Upper lobe of left lung (tissue), 6 donors: ENCODE results near the gene CHMP6. TPM values are rescaled to one million over a fixed set of nuclear protein-coding genes. Genes with fewer than 3 reads are reported as not detected.

Experiments used
- ATAC-seq, 2 donors: fragments of 200-7000 bp; cut with Tn5 transposase; one replicate each; pipeline ENCODE4 v1.9.1; 2022; ENCODE audit warnings: mild to moderate bottlenecking in 2 of 2, moderate library complexity in 2 of 2; ENCODE audit not compliant: low FRiP score in 2 of 2
- DNase-seq, 2 donors: peaks; one replicate each; pipeline ENCODE4 v3.0.0-alpha.2; 2019 to 2020
- H3K27ac ChIP-seq, 4 donors: fragments of 200-600 bp; sonication (generic); one replicate each; pipeline ENCODE4 v1.5.1; 2016 to 2019
- H3K27me3 ChIP-seq, 4 donors: fragments of 200-600 bp; sonication (generic); one replicate each; pipeline ENCODE4 v1.5.1; 2017 to 2019
- H3K36me3 ChIP-seq, 4 donors: fragments of 200-600 bp; sonication (generic); one replicate each; pipeline ENCODE4 v1.5.1; 2016 to 2019
- H3K4me1 ChIP-seq, 4 donors: fragments of 200-600 bp; sonication (generic); one replicate each; pipeline ENCODE4 v1.5.1; 2018 to 2019
- H3K4me3 ChIP-seq, 4 donors: fragments of 200-600 bp; sonication (generic); one replicate each; pipeline ENCODE4 v1.5.1; 2017 to 2019; ENCODE audit warnings: mild to moderate bottlenecking in 2 of 4, moderate library complexity in 1 of 4
- H3K9me3 ChIP-seq, 4 donors: fragments of 200-600 bp; sonication (generic); one replicate each; pipeline ENCODE4 v1.5.1; 2018 to 2019
- CTCF ChIP-seq, 6 experiments: fragments of 450-650 bp in 4 of 6; fragments of 200-600 bp in 2 of 6; sonication (generic) in 2 of 6; IDR thresholded peaks; one replicate each; pipeline ENCODE4 v1.5.1; 2016 to 2019; ENCODE audit warnings: antibody characterized with exemption in 6 of 6
- EP300 ChIP-seq, 4 donors: sonication (generic); formaldehyde crosslinking; IDR thresholded peaks; one replicate each; pipeline ENCODE4 v1.5.1; 2017; ENCODE audit warnings: antibody characterized with exemption in 4 of 4, control low read depth in 2 of 4
- POLR2A ChIP-seq, 4 donors: fragments of 450-650 bp; IDR thresholded peaks; one replicate each; pipeline ENCODE4 v1.5.1; 2016 to 2017; ENCODE audit warnings: antibody characterized with exemption in 4 of 4, mild to moderate bottlenecking in 2 of 4
- POLR2AphosphoS5 ChIP-seq, 2 donors: sonication (generic); formaldehyde crosslinking; IDR thresholded peaks; one replicate each; pipeline ENCODE4 v1.5.1; 2017; ENCODE audit warnings: antibody characterized with exemption in 2 of 2
- WGBS, 2 donors: methylation state at CpG; one replicate each; pipeline ENCODE4 v1.1.5; 2017 to 2018; 5-methylcytosine and 5-hydroxymethylcytosine counted together
- total RNA-seq, 6 donors: library from RNA; depleted of rRNA in 4 of 6; stranded (reverse); fragments of >200 nt in 4 of 6; gene quantifications; one replicate each; pipeline versions ENCODE4 v1.1.0 to v1.2.1, GENCODE V29; 2016 to 2021
- donor health status: DM: no; HTN: no; CAD: no; lungs with moderate emphysema.
- donor health status: DM: no; HTN: yes; CAD: no; lungs with severe emphysema.

CHMP6 gene
- total RNA-seq, 6 donors from 2014 or later = 29.5 to 75.4 (median 34.8) TPM

- WGBS, 2 donors = 10 to 11% methylated on average over 21 to 29 of the region's 29 CpGs
- peak; percentile 32 to 56 for DNase-seq
These were observed 26.6 kb downstream of the CHMP6 start for GRCh38 chr17:81018044-81018802.

GRCh38 chr17:81019563-81020442 is 28.2 kb downstream of the CHMP6 start:
- Histone ChIP-seq H3K9me3 (no peaks in the 10 kb centered on the region), H3K4me3 (no peak overlapping the region), H3K36me3 (no peaks in the 10 kb centered on the region), H3K4me1 (peaks cover 53 to 72% (median 56%) of the 10 kb centered on the region in 4 donors), H3K27me3 (no peaks in the 10 kb centered on the region), H3K27ac (peak overlapping the region in 3 of 4 donors; percentile 76 to 85 (median 83))
- ATAC-seq (no peak), DNase-seq (peak in 1 of 2 donors; percentile 30)
- 91 to 96% methylated on average over 19 to 22 of the region's 24 CpGs for WGBS, 2 donors
- TF ChIP-seq POLR2A (IDR thresholded peaks at IDR 0.05) (no peak), EP300 (IDR thresholded peaks at IDR 0.05) (no peak), POLR2AphosphoS5 (IDR thresholded peaks at IDR 0.05) (no peak), CTCF (IDR thresholded peaks at IDR 0.05) (no peak)

More at GRCh38 chr17:81018044-81018802, 26.6 kb downstream of the CHMP6 start:
- Histone ChIP-seq H3K4me1 (peaks cover 39 to 56% (median 42%) of the 10 kb centered on the region in 4 donors), H3K27me3 (no peaks in the 10 kb centered on the region), H3K4me3 (peak overlapping the region in 3 of 4 donors; percentile 22 to 42 (median 32)), H3K27ac (peak overlapping the region; percentile 78 to 85 (median 82)), H3K9me3 (no peaks in the 10 kb centered on the region), H3K36me3 (no peaks in the 10 kb centered on the region)
- peak in 1 of 2 donors; percentile 63 for ATAC-seq
- TF ChIP-seq CTCF (IDR thresholded peaks at IDR 0.05) (no peak), POLR2A (IDR thresholded peaks at IDR 0.05) (peak in 2 of 4 donors; percentile 47 to 54), POLR2AphosphoS5 (IDR thresholded peaks at IDR 0.05) (peak; percentile 59 to 69), EP300 (IDR thresholded peaks at IDR 0.05) (no peak)

GRCh38 chr17:81020443-81020766 is 28.8 kb downstream of the CHMP6 start:
- Histone ChIP-seq H3K36me3 (no peaks in the 10 kb centered on the region), H3K27me3 (no peaks in the 10 kb centered on the region), H3K9me3 (no peaks in the 10 kb centered on the region), H3K4me3 (no peak overlapping the region), H3K27ac (peak overlapping the region; percentile 76 to 85 (median 82)), H3K4me1 (peaks cover 57 to 78% (median 59%) of the 10 kb centered on the region in 4 donors)
- 67 to 86% methylated on average over 9 to 11 of the region's 11 CpGs for WGBS, 2 donors
- DNase-seq (no peak), ATAC-seq (no peak)
- TF ChIP-seq POLR2AphosphoS5 (IDR thresholded peaks at IDR 0.05) = no peak
- TF ChIP-seq EP300 (IDR thresholded peaks at IDR 0.05) = no peak
- TF ChIP-seq CTCF (IDR thresholded peaks at IDR 0.05) = no peak
- TF ChIP-seq POLR2A (IDR thresholded peaks at IDR 0.05) = no peak

- peak; percentile 88 to 93 for DNase-seq
- WGBS, 2 donors = 40% methylated on average over 24 of the region's 24 CpGs; no CpG with 5 or more reads in 1 of the 2 donors
These were observed 29.3 kb downstream of the CHMP6 start for GRCh38 chr17:81020767-81021497.

More at GRCh38 chr17:81020767-81021497, 29.3 kb downstream of the CHMP6 start:
- H3K27ac ChIP-seq = peak overlapping the region; percentile 76 to 85 (median 82)
- no peaks in the 10 kb centered on the region for H3K36me3 ChIP-seq
- no peaks in the 10 kb centered on the region for H3K27me3 ChIP-seq
- H3K4me1 ChIP-seq = peaks cover 58 to 83% (median 63%) of the 10 kb centered on the region in 4 donors
- no peak overlapping the region for H3K4me3 ChIP-seq
- H3K9me3 ChIP-seq = no peaks in the 10 kb centered on the region
- TF ChIP-seq EP300 (IDR thresholded peaks at IDR 0.05) (peak in 3 of 4 donors; percentile 20 to 88 (median 74)), CTCF (IDR thresholded peaks at IDR 0.05) (peak in 1 of 6 experiments; percentile 9), POLR2A (IDR thresholded peaks at IDR 0.05) (peak in 2 of 4 donors; percentile 12 to 18), POLR2AphosphoS5 (IDR thresholded peaks at IDR 0.05) (peak in 1 of 2 donors; percentile 61)
- ATAC-seq = peak; percentile 42 to 73
